AG04450 (cell line): Measurements from ENCODE around the gene SEPTIN14. TPM values are rescaled to one million over a fixed set of nuclear protein-coding genes. Genes with fewer than 3 reads are reported as not detected.
"Not testable (repeated sequence)": the region's sequence is repeated elsewhere in the genome, so short reads cannot be mapped to it uniquely, and the experiment has no call there.

Source experiments
- CTCF ChIA-PET: fragments of 300-600, 350-600 bp; formaldehyde crosslinking; extraction: SDS; loops from one replicate; lab custom pipeline; 2022; ENCODE audit warnings: antibody characterized with exemption, inconsistent platforms; lab: Charles Lee
- POLR2A ChIA-PET: fragments of 350-600 bp; formaldehyde crosslinking; extraction: SDS; loops from one replicate; lab custom pipeline; 2021; ENCODE audit warnings: antibody characterized with exemption, inconsistent platforms; lab: Yijun Ruan, JAX
- DNase-seq: peaks from one replicate; pipeline ENCODE4 v3.0.0-alpha.2; 2011; ENCODE audit warnings: low read depth, low spot score
- H3K27ac ChIP-seq: one replicate; pipeline ENCODE4 v1.5.1; 2012; ENCODE audit warnings: low read depth, low read length, control low read depth
- H3K27me3 ChIP-seq: one replicate; pipeline ENCODE4 v1.6.0; 2012; ENCODE audit warnings: low read length; ENCODE audit not compliant: control insufficient read depth, insufficient read depth
- H3K4me3 ChIP-seq: 2 replicates; pipeline ENCODE4 v1.5.1; 2011; ENCODE audit warnings: mild to moderate bottlenecking, low read depth, low read length, control low read depth
- H3K9me3 ChIP-seq: 2 replicates; pipeline ENCODE4 v1.5.1; 2012; ENCODE audit warnings: low read length; ENCODE audit not compliant: control insufficient read depth, insufficient read depth
- polyA plus RNA-seq: library from polyadenylated mRNA; depleted of rRNA; stranded (reverse); fragments of >200 nt; gene quantifications from 2 replicates; pipeline ENCODE4 v1.2.3, GENCODE V29; 2011
- TF ChIP-seq, protein P1 (sequence below): IDR thresholded peaks from 2 replicates; pipeline ENCODE4 v1.5.1; 2011; ENCODE audit warnings: low read depth, low read length, control low read depth, inconsistent platforms

Gene SEPTIN14
- polyA plus RNA-seq, 1 experiment = not detected

DNA sequence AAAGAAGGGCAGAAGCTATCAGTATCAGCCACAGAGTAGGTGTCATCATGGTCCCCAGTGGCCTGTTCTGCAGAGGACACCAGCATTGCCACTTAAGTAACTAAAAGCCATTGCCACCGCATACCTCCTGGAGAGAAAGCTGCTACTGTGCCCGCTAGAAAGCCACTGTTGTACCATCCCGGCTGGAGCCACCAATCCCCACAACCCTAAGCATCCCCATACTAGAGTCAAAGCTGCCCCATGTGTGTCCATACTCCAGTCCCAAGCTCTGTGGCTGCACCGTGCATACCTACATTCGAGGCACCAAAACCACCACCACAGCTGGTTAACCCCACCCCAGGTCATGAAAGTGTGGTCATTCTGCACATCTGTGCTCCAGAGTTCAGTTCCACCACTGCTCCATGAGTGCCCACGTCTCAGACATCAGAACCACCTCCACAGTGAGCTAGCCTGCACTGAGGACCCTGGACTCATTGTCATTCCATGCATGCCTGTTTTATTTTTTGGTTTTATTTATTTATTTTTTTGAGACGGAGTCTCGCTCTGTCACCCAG, 9.5 kb upstream of the SEPTIN14 start:
- Histone ChIP-seq H3K27ac (no peak overlapping the region), H3K9me3 (no peaks in the 10 kb centered on the region; the same call in 1 of the 2 replicates), H3K27me3 (no peaks in the 10 kb centered on the region), H3K4me3 (no peak overlapping the region)
- TF ChIP-seq, protein P1, sequence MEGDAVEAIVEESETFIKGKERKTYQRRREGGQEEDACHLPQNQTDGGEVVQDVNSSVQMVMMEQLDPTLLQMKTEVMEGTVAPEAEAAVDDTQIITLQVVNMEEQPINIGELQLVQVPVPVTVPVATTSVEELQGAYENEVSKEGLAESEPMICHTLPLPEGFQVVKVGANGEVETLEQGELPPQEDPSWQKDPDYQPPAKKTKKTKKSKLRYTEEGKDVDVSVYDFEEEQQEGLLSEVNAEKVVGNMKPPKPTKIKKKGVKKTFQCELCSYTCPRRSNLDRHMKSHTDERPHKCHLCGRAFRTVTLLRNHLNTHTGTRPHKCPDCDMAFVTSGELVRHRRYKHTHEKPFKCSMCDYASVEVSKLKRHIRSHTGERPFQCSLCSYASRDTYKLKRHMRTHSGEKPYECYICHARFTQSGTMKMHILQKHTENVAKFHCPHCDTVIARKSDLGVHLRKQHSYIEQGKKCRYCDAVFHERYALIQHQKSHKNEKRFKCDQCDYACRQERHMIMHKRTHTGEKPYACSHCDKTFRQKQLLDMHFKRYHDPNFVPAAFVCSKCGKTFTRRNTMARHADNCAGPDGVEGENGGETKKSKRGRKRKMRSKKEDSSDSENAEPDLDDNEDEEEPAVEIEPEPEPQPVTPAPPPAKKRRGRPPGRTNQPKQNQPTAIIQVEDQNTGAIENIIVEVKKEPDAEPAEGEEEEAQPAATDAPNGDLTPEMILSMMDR = no peak
- CTCF ChIA-PET = no interaction called here
- DNase-seq = no peak
- POLR2A ChIA-PET = no interaction called here

DNA sequence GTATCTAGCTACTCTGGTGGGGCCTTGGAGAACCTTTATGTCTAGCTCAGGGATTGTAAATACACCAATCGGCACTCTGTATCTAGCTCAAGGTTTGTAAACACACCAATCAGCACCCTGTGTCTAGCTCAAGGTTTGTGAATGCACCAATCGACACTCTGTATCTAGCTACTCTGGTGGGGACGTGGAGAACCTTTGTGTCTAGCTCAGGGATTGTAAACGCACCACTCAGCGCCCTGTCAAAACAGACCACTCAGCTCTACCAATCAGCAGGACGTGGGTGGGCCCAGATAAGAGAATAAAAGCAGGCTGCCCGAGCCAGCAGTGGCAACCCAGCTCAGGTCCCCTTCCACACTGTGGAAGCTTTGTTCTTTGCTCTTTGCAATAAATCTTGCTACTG, 6.4 kb upstream of the SEPTIN14 start:
- DNase-seq, CTCF ChIA-PET, H3K9me3 ChIP-seq, H3K4me3 ChIP-seq, POLR2A ChIA-PET, H3K27ac ChIP-seq, H3K27me3 ChIP-seq: not testable (repeated sequence)

DNA sequence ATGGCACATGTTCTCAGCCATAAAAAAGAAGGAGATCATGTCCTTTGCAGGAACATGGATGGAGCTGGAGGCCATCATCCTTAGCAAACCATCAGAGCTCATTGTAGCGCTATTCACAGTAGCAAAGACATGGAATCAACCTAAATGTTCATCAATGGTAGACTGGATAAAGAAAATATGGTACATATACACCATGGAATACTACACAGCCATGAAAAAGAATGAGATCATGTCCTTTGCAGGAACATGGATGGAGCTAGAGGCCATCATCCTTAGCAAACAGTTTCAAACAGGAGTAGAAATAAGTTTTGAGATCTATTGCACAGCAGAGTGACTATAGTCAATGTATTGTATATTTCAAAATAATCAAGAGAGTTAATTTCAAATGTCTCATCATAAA, 17.4 kb downstream of the SEPTIN14 start:
- H3K27ac ChIP-seq, H3K9me3 ChIP-seq, DNase-seq, POLR2A ChIA-PET, H3K4me3 ChIP-seq, CTCF ChIA-PET, H3K27me3 ChIP-seq: not testable (repeated sequence)

DNA sequence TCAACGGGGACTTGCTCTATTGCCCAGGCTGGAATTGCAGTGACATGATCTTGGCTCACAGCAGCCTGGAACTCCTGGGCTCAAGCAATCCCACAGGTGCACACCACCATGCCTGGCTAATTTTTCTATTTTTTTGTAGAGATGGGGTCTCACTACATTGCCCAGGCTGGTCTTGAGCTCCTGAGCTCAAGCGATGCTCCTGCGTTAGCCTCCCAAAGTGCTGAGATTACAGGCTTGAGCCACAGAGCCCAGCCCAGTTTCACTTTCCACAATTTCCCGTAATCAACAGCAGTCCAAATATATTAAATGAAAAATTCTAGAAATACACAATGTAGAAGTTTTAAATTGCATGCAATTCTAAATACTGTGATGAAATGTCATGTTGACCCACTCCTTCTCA, 24.0 kb downstream of the SEPTIN14 start:
- no peak overlapping the region for H3K27ac ChIP-seq
- POLR2A ChIA-PET = no interaction called here

DNA sequence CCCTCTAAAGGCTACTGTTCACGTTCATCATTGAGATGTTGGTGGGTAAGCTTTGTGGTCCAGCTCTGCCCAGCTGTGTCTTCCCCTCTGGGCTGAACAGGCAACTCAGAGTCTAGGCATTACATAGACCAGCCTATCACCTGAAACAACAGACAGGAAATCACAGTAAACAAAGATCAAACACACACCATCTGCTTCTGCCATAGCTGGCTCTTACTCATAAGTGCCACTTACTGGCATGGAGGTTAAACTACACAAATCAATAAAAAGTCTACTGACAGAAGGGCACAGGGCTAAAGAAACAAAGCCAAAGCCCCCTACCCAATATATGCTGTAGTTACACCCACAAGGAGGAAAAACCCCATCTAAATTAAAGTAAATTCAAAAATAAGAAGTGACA, 35.0 kb downstream of the SEPTIN14 start:
- TF ChIP-seq, protein P1 = no peak
- no peak for DNase-seq
- H3K4me3 ChIP-seq = no peak overlapping the region
- H3K27ac ChIP-seq = no peak overlapping the region
- H3K27me3 ChIP-seq = no peaks in the 10 kb centered on the region
- peaks cover 17% of the 10 kb centered on the region for H3K9me3 ChIP-seq
- ChIA-PET POLR2A (no interaction called here), CTCF (interaction anchor here (0.7 kb wide), 1 partner anchor 297 kb away, joined by 8 read pairs; no protein-coding TSS in a partner anchor)

More for the DNA sequence above, 24.0 kb downstream of the SEPTIN14 start:
- Histone ChIP-seq H3K4me3 (no peak overlapping the region), H3K27me3 (no peaks in the 10 kb centered on the region), H3K9me3 (no peaks in the 10 kb centered on the region)
- DNase-seq = no peak
- CTCF ChIA-PET = no interaction called here
- TF ChIP-seq, protein P1 = no peak

DNA sequence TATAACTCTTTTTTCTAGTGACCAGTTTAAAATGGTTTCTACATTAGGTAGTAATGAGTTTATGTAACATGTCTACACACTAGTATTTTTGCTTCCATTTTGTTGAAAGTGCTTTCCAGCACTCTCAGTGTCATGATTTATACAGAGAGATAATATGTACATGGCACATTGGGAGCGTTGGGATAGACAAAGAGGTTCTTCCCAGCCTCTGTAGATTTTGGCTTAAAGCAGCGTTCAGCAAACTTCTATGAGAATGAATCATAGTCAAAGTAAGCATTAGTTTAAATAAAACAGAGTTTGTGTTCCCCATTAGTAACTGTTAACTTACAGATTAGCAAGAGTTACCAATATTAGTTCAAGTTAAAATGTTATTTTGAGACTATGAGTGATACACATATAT, 43.9 kb downstream of the SEPTIN14 start:
- Histone ChIP-seq H3K27me3 (no peaks in the 10 kb centered on the region), H3K9me3 (peaks cover 4% of the 10 kb centered on the region), H3K27ac (no peak overlapping the region), H3K4me3 (no peak overlapping the region)
- POLR2A ChIA-PET = no interaction called here
- CTCF ChIA-PET = no interaction called here
- no peak for DNase-seq
- TF ChIP-seq, protein P1 = no peak

DNA sequence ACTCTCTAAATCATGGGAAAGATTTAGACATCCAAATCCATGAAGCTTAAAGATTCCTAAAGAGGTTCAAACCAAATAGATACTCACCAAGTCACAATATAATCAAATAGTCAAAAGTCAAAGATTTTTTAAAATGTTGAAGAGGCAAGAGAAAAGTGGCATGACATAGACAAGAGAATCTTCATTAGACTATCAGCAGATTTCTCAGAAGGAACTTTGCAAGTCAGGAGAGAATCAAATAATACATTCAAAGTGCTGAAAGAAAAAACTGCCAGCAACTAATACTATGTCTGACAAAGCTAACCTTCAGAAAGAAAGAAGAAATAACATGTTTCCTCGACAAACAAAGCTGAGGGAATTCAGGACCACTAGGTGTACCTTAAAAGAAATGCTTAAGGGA, 65.3 kb downstream of the SEPTIN14 start:
- peaks cover 17% of the 10 kb centered on the region for H3K9me3 ChIP-seq
- POLR2A ChIA-PET, H3K27ac ChIP-seq, CTCF ChIA-PET, DNase-seq, H3K27me3 ChIP-seq, H3K4me3 ChIP-seq: not testable (repeated sequence)
